ENCODE results near the gene PDS5B.

The PDS5B gene, protein sequence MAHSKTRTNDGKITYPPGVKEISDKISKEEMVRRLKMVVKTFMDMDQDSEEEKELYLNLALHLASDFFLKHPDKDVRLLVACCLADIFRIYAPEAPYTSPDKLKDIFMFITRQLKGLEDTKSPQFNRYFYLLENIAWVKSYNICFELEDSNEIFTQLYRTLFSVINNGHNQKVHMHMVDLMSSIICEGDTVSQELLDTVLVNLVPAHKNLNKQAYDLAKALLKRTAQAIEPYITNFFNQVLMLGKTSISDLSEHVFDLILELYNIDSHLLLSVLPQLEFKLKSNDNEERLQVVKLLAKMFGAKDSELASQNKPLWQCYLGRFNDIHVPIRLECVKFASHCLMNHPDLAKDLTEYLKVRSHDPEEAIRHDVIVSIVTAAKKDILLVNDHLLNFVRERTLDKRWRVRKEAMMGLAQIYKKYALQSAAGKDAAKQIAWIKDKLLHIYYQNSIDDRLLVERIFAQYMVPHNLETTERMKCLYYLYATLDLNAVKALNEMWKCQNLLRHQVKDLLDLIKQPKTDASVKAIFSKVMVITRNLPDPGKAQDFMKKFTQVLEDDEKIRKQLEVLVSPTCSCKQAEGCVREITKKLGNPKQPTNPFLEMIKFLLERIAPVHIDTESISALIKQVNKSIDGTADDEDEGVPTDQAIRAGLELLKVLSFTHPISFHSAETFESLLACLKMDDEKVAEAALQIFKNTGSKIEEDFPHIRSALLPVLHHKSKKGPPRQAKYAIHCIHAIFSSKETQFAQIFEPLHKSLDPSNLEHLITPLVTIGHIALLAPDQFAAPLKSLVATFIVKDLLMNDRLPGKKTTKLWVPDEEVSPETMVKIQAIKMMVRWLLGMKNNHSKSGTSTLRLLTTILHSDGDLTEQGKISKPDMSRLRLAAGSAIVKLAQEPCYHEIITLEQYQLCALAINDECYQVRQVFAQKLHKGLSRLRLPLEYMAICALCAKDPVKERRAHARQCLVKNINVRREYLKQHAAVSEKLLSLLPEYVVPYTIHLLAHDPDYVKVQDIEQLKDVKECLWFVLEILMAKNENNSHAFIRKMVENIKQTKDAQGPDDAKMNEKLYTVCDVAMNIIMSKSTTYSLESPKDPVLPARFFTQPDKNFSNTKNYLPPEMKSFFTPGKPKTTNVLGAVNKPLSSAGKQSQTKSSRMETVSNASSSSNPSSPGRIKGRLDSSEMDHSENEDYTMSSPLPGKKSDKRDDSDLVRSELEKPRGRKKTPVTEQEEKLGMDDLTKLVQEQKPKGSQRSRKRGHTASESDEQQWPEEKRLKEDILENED (N-terminal part only)

DNA sequence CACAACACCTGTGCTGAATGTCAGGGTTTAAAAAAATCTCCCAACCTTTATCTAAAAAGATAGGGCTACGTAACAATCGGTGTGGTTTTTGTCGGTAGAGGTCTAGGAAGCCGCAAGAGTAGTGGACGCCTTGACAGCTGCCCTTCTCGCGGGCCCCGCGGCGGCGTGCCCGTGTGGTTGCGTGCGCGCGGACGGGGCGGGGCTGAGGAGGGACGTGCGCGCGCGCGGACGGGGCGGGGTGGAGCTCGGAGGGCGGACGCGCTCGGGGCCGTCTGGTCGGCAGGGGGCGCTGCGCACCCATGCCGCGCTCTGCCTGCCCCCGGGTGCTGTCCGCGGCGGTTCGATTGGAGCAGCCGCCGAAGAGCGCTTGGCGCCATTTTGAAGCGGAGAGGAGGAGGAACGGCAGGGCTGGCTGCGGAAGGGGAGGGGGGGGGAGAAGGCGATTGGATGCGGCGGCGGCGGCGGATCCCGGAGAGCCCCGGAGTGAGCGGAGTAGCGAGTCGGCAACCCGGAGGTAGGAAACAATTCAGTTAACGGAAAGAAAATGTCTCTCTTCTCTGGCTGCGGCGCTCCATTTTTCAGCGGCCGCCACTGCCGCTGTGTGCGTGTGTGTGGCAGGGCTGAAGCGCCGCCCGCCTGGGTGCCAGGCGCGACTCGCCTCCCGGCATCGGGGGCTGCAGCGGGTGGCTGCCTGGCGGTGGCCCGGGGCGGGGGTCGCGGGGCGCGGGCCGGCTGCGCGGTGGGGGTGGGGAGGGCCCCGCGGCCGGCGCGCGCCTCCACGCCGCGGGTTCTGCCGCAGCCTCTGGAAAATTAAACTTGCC, at the start of gene PDS5B:
TSS of gene PDS5B (plus strand) at position 373 of the 821 bp plus-strand sequence. CDS start 62,321 bp downstream, outside the sequence.
- peaks cover 27% of the 10 kb centered on the region for H3K4me1 ChIP-seq (ENCODE audit: control insufficient read depth, insufficient read depth, low read length, unreplicated experiment)
- H3K36me3 ChIP-seq (ENCODE audit: insufficient read depth, low read length): no peaks in the 10 kb centered on the region
- H3K79me2 ChIP-seq (ENCODE audit: control insufficient read depth, insufficient read depth, low read length, unreplicated experiment): peaks cover 42% of the 10 kb centered on the region
- peak within 1 kb of the TSS; percentile 97 for H3K4me3 ChIP-seq (ENCODE audit: low read depth, low read length)
- no peaks in the 10 kb centered on the region for H3K27me3 ChIP-seq (ENCODE audit: insufficient read depth, low read length)
- H3K27ac ChIP-seq (ENCODE audit: low read depth, low read length): peak within 1 kb of the TSS; percentile 72
- H2AFZ ChIP-seq (ENCODE audit: low read length, unreplicated experiment): peak within 1 kb of the TSS; percentile 91

DNA sequence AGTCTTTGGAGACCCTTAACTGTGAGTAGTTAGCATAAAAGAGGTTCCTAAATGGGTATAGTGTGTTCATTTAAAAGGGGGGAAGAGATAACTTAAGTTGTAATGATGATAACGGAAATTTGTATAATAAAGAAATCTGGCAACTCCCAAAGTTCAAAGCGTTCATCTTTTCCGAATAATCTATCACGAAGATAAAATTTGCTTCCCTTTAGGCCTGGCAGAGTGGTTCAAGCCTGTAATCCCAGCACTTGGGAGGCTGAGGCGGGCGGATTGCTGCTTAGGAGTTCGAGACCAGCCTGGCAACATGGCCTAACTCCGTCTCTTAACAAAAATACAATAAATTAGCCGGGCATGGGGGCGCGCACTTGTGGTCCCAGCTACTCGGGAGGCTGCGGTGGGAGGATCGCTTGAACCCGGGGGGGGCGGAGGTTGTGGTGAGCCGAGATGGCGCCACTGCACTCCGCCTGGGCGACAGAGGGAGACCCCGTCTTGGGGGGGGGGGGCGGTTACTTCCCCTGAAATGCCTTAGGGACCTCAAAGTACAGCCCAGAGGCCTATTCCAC, 48.6 kb upstream of the PDS5B start:
- Histone ChIP-seq H3K79me2 (ENCODE audit: control insufficient read depth, insufficient read depth, low read length, unreplicated experiment) (peaks cover 54% of the 10 kb centered on the region), H2AFZ (ENCODE audit: low read length, unreplicated experiment) (peak overlapping the region; percentile 92)

DNA sequence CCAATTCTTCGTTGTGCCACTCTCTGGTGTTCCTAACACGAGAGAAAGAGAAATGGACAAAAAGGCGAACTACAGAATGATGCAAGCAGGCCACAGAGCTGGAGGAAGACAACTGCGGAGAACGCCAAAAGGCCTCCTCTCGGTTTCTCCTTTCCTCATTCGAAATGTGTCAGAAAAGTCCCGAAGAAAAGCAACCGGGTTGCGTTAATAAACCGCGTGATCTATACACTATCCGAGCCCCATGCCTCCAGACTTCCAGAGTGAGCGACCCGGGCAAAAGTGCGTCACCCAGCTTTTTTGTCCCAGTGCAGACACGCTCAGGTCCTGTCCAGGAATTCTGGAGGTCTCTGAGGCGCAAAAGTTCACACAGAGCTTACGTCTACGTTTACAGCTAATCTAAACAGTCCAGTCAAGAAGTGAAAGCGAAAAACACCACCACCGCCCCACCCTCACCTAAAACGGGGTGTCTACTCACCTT, 48.1 kb upstream of the PDS5B start:
- H3K79me2 ChIP-seq (ENCODE audit: control insufficient read depth, insufficient read depth, low read length, unreplicated experiment): peaks cover 50% of the 10 kb centered on the region
- H3K36me3 ChIP-seq (ENCODE audit: insufficient read depth, low read length): peaks cover 30% of the 10 kb centered on the region
- peak overlapping the region; percentile 85 for H3K27ac ChIP-seq (ENCODE audit: low read depth, low read length)
- H3K4me3 ChIP-seq (ENCODE audit: low read depth, low read length): peak overlapping the region; percentile 94
- H2AFZ ChIP-seq (ENCODE audit: low read length, unreplicated experiment): peak overlapping the region; percentile 92
- no peaks in the 10 kb centered on the region for H3K27me3 ChIP-seq (ENCODE audit: insufficient read depth, low read length)
- peaks cover 20% of the 10 kb centered on the region for H3K4me1 ChIP-seq (ENCODE audit: control insufficient read depth, insufficient read depth, low read length, unreplicated experiment)

More for the DNA sequence above, 48.6 kb upstream of the PDS5B start:
- Histone ChIP-seq H3K27me3 (ENCODE audit: insufficient read depth, low read length) (no peaks in the 10 kb centered on the region), H3K4me3 (ENCODE audit: low read depth, low read length) (peak overlapping the region; percentile 94), H3K27ac (ENCODE audit: low read depth, low read length) (peak overlapping the region; percentile 85), H3K4me1 (ENCODE audit: control insufficient read depth, insufficient read depth, low read length, unreplicated experiment) (peaks cover 20% of the 10 kb centered on the region), H3K36me3 (ENCODE audit: insufficient read depth, low read length) (peaks cover 30% of the 10 kb centered on the region)

DNA sequence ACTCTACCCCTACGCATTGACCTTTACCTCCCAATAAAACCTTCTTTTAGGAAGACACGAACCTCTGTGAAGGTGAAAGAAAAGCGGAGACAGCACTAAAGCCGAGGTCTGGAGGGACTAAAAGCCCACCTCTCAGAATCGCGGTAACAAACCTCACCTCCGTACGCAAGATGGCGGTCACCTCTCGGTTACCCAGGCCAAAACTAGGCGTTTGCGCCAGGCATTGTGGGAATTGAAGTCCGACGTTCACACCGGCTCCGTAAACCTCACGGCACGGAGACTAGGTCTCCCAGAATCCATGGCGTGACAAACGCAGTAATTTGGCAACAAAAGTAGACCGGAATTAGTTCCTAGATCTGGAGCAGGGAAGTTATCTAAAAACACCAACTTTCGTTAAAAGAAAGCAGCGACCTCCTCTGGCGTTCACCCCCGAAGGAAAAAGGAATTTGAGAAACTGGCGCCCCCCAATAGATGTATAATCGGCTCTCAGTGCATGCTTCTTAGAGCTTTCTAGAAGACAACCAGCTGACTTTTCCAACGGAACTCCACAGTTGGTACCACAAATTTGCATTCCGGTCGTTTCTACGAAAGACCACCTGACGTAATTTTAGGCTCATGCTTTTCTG, 47.5 kb upstream of the PDS5B start, which contains the start of gene N4BP2L2:
TSS of gene N4BP2L2 (minus strand) at position 175 of the 626 bp plus-strand sequence. CDS start 1,768 bp downstream, outside the sequence.
- no peaks in the 10 kb centered on the region for H3K27me3 ChIP-seq (ENCODE audit: insufficient read depth, low read length)

DNA sequence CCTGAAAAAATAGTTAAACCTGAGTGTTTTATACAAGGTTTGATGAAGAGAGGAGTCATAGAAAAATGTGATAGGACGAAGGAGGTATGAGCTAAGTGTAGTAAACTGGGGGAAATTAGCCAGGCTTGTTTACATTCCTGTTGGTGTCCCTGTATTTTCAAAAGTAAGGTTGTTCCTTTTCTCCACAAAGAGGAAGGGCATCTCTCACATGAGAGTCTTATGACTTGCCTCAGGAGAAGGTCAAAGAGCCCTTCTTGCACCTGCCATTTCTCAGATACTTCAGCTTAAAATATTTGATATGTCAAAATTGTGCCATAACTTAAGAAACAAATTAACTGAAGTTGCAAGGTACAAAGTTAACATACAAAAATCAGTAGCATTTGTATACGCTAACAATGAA, 44.0 kb upstream of the PDS5B start:
- Histone ChIP-seq H3K27me3 (ENCODE audit: insufficient read depth, low read length) (no peaks in the 10 kb centered on the region), H2AFZ (ENCODE audit: low read length, unreplicated experiment) (no peak overlapping the region), H3K4me3 (ENCODE audit: low read depth, low read length) (no peak overlapping the region), H3K36me3 (ENCODE audit: insufficient read depth, low read length) (no peaks in the 10 kb centered on the region), H3K27ac (ENCODE audit: low read depth, low read length) (no peak overlapping the region), H3K4me1 (ENCODE audit: control insufficient read depth, insufficient read depth, low read length, unreplicated experiment) (no peaks in the 10 kb centered on the region), H3K79me2 (ENCODE audit: control insufficient read depth, insufficient read depth, low read length, unreplicated experiment) (peaks cover 13% of the 10 kb centered on the region)

More for the DNA sequence above, 47.5 kb upstream of the PDS5B start, which contains the start of gene N4BP2L2:
- Histone ChIP-seq H3K36me3 (ENCODE audit: insufficient read depth, low read length) (peaks cover 27% of the 10 kb centered on the region), H3K79me2 (ENCODE audit: control insufficient read depth, insufficient read depth, low read length, unreplicated experiment) (peaks cover 45% of the 10 kb centered on the region), H3K4me1 (ENCODE audit: control insufficient read depth, insufficient read depth, low read length, unreplicated experiment) (peaks cover 18% of the 10 kb centered on the region), H2AFZ (ENCODE audit: low read length, unreplicated experiment) (peak within 1 kb of the TSS; percentile 92), H3K4me3 (ENCODE audit: low read depth, low read length) (peak within 1 kb of the TSS; percentile 94), H3K27ac (ENCODE audit: low read depth, low read length) (peak within 1 kb of the TSS; percentile 85)

DNA sequence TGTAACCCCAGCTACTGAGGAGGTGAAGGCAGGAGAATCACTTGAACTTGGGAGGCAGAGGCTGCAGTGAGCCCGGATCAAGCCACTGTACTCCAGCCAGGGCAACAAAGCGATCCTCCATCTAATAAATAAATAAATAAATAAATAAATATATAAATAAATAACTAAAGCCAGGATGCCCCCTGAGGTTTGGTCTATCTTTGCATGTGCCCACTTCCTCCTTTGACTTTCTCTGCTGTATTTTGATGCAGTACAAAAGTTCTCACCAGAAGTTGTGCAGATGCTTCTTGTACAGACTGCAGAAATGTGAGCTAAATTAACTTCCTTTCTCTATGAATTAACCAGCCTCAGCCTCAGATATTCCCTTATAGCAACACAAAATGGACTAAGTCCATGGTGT, 41.2 kb upstream of the PDS5B start:
- Histone ChIP-seq H2AFZ (ENCODE audit: low read length, unreplicated experiment) (no peak overlapping the region), H3K79me2 (ENCODE audit: control insufficient read depth, insufficient read depth, low read length, unreplicated experiment) (no peaks in the 10 kb centered on the region), H3K27ac (ENCODE audit: low read depth, low read length) (no peak overlapping the region), H3K36me3 (ENCODE audit: insufficient read depth, low read length) (no peaks in the 10 kb centered on the region), H3K4me3 (ENCODE audit: low read depth, low read length) (no peak overlapping the region), H3K27me3 (ENCODE audit: insufficient read depth, low read length) (no peaks in the 10 kb centered on the region), H3K4me1 (ENCODE audit: control insufficient read depth, insufficient read depth, low read length, unreplicated experiment) (no peaks in the 10 kb centered on the region)

DNA sequence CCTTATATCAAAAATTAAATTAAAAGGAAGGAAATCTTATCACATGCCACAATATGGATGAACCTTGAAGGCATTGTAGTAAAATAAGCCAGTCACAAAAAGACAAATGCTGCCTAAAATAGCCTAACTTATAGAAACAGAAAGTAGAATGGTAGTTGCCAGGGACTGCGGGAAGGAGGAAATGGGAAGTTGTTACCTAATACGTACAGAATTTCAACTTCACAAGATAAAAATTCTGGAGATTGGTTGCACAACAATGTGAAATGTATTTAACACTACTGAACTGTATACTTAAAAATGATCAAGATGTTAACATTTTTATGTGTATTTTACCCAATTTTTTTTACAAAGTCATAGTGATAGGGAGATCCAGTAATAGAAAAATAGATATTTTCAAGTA, 37.4 kb upstream of the PDS5B start:
- Histone ChIP-seq H3K4me3 (ENCODE audit: low read depth, low read length) (no peak overlapping the region), H3K4me1 (ENCODE audit: control insufficient read depth, insufficient read depth, low read length, unreplicated experiment) (no peaks in the 10 kb centered on the region), H3K27me3 (ENCODE audit: insufficient read depth, low read length) (no peaks in the 10 kb centered on the region), H3K79me2 (ENCODE audit: control insufficient read depth, insufficient read depth, low read length, unreplicated experiment) (no peaks in the 10 kb centered on the region), H3K36me3 (ENCODE audit: insufficient read depth, low read length) (no peaks in the 10 kb centered on the region), H3K27ac (ENCODE audit: low read depth, low read length) (no peak overlapping the region), H2AFZ (ENCODE audit: low read length, unreplicated experiment) (peak overlapping the region; percentile 58)

DNA sequence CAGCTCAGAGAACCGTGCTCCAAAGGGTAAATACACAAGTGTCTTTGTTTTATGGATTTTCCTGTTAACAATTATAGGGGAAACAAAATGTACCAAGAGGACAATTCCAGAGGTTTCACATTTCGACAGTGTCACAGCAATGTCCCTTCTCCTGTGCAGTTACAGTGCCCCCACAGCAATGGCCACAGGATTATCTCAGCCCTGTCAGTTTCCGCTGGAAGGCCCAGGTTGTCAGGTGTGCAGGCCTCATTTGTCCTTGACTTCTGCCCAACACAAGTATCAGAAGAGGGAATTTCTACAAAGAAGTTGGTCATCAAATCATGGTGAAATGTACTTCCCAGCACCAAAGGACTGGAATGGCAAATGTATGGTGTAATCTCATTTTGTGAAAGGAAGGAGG, 36.5 kb upstream of the PDS5B start:
- H2AFZ ChIP-seq (ENCODE audit: low read length, unreplicated experiment): no peak overlapping the region
- no peak overlapping the region for H3K4me3 ChIP-seq (ENCODE audit: low read depth, low read length)
- H3K27ac ChIP-seq (ENCODE audit: low read depth, low read length): no peak overlapping the region
- H3K36me3 ChIP-seq (ENCODE audit: insufficient read depth, low read length): no peaks in the 10 kb centered on the region
- H3K79me2 ChIP-seq (ENCODE audit: control insufficient read depth, insufficient read depth, low read length, unreplicated experiment): no peaks in the 10 kb centered on the region
- no peaks in the 10 kb centered on the region for H3K4me1 ChIP-seq (ENCODE audit: control insufficient read depth, insufficient read depth, low read length, unreplicated experiment)
- H3K27me3 ChIP-seq (ENCODE audit: insufficient read depth, low read length): no peaks in the 10 kb centered on the region

DNA sequence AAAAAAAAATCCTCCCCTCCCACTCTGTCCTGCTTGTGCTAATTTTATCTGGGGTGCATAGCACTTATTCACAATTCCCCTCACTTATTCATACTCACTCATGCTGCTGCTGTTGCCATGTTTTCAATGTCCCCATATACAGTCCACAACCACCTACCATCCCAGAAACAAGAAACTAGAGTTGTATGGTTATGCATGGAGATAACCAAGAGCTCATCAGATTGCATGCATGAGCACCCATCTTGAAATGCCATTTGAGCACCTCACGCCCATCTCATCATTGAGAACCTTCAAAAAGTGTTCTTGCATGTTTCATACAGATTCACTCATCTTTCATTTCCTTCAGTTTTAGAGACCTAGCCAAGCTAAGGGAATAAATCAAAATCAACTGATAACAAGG, 32.5 kb upstream of the PDS5B start:
- Histone ChIP-seq H2AFZ (ENCODE audit: low read length, unreplicated experiment) (no peak overlapping the region), H3K4me1 (ENCODE audit: control insufficient read depth, insufficient read depth, low read length, unreplicated experiment) (no peaks in the 10 kb centered on the region), H3K79me2 (ENCODE audit: control insufficient read depth, insufficient read depth, low read length, unreplicated experiment) (no peaks in the 10 kb centered on the region), H3K4me3 (ENCODE audit: low read depth, low read length) (no peak overlapping the region), H3K27me3 (ENCODE audit: insufficient read depth, low read length) (no peaks in the 10 kb centered on the region), H3K27ac (ENCODE audit: low read depth, low read length) (no peak overlapping the region), H3K36me3 (ENCODE audit: insufficient read depth, low read length) (no peaks in the 10 kb centered on the region)

Data from ACC112 (cell line).